ENCODE measurements around the gene EEA1.

EEA1 gene

GRCh38 chr12:92747151-92747550, 181.9 kb downstream of the EEA1 start:
- no peak for DNase-seq (ENCODE audit: low read depth)

- no peak for DNase-seq (ENCODE audit: low read depth)
These were observed 183.1 kb downstream of the EEA1 start for GRCh38 chr12:92745856-92746550.

DNA sequence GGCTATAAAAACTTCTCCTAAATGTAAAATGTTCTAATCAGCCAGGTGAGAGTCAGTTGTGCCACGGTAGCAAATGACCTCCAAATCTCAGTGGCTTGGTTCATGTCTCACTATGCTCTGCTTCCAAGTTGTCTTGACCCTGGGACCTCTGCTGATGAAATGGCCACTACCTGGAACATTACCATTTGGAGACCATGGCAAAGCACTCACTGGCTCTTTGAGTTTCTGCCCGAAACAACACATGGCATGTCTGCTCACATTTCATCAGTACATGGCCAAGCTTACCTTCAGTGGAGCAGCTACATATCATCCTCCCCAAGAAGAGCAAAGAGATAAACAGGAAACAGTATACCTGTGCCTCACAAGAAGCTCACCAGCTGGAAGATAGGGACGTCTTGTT, 186.1 kb downstream of the EEA1 start:
- DNase-seq (ENCODE audit: low read depth) = no peak

DNA sequence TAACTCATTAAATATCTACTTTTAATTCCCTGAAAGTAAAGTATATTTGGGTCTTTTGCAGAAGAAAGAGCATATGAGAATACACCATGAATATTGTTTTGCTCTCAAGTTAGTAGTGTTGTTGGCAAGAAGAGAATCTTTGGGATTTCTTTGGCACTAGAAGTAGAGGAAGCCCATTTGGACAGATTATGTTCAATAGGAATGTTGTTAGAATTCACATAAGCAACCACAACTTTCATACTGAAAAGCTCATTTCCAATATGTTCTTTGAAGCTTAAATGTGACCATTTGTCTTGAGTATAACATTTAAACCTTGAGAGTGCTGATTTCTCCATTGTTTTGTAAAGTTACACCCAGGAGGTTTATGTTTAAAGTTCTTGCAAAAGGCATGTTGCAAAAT, 188.7 kb downstream of the EEA1 start:
- no peak for DNase-seq (ENCODE audit: low read depth)

DNA sequence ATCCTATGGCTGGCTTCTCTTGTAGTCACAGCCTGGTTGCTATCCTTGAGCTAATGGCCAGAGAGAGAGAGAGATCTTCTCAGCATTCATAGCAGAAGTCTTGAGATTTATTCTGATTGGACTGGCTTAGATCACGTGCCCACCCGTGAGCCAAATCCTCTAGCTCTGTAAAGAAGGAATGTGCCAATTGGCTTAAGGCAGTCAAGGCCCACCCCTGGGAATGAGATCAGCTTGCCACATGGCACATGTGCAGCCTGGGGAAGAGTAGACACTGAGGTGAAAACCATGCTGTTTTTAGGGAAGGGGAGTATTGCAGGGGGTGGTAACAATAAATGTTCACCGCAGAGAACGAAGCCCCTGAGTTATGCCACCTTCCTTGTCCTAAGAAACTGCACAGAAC, 190.0 kb downstream of the EEA1 start:
- DNase-seq (ENCODE audit: low read depth) = no peak

- DNase-seq (ENCODE audit: low read depth) = no peak
These were observed 190.9 kb downstream of the EEA1 start for GRCh38 chr12:92737855-92738850.

DNA sequence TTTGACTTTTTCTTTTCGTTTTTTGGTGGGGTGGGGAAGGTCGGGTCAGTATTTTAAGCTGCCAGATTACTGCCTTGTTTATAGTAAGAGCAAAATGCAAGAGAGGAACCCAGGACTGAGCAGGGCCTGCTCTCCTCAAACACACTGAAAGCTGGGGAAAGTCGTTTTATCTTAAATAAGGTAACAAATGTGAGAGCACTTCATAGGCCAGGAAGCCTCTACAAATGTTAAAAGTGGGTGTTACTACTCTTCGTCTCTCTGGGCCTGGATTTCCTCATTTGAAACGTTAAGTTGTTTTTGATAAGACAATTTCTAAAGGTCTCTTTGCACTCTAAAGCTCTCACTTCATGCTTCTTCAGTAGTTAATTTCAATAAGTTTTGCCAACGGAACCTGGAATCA, 192.5 kb downstream of the EEA1 start:
- DNase-seq (ENCODE audit: low read depth) = no peak

GRCh38 chr12:92735131-92735721, 193.9 kb downstream of the EEA1 start:
- DNase-seq (ENCODE audit: low read depth) = no peak

- DNase-seq (ENCODE audit: low read depth) = no peak
These were observed 195.4 kb downstream of the EEA1 start for GRCh38 chr12:92733661-92734060.

- DNase-seq (ENCODE audit: low read depth) = no peak
These were observed 195.9 kb downstream of the EEA1 start for GRCh38 chr12:92733181-92733580.

- no peak for DNase-seq (ENCODE audit: low read depth)
These were observed 196.4 kb downstream of the EEA1 start for GRCh38 chr12:92732716-92733115.

DNA sequence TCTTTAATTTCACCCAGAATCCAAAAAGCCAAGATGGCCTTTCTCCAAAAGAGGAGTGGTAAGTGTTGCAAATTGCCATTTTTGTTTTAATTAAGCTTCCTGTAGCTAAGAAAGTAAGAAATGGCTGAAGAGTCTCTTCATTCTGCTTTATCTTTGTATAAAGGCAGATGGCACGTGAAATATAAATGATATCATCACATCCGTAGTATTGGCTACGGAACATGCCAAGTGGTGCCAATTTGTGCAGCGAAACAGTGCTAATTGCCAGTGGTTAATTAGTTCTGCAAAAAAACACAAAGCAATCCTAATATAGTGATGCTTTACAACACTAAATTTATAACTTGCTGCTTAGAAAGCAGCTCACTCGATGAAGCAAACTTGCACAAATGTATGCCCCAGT, 196.9 kb downstream of the EEA1 start:
- no peak for DNase-seq (ENCODE audit: low read depth)

DNA sequence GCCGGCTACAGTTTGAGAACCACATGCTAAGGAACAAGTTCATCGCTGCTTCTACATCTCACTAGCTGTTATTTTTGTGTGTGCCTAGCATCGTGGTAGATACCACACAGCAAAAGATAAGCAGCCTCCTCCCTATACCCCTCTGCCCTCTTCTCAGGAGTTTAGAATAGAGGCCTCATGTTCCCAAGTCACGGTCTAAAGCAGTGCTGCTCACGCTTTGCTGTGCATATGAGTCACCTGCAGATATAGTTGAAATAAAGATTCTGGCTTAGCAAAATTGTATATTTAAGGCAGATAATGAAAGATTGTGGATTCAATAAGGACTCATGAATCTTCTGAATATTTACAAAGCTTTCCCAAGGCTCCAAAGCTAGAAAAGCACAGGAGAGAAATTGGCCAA, 198.3 kb downstream of the EEA1 start:
- DNase-seq (ENCODE audit: low read depth) = no peak

GRCh38 chr12:92729773-92730305, 199.3 kb downstream of the EEA1 start:
- no peak for DNase-seq (ENCODE audit: low read depth)

- DNase-seq (ENCODE audit: low read depth) = no peak
These were observed 202.2 kb downstream of the EEA1 start for GRCh38 chr12:92726850-92727249.

- DNase-seq (ENCODE audit: low read depth) = no peak
These were observed 206.2 kb downstream of the EEA1 start for GRCh38 chr12:92722897-92723296.

DNA sequence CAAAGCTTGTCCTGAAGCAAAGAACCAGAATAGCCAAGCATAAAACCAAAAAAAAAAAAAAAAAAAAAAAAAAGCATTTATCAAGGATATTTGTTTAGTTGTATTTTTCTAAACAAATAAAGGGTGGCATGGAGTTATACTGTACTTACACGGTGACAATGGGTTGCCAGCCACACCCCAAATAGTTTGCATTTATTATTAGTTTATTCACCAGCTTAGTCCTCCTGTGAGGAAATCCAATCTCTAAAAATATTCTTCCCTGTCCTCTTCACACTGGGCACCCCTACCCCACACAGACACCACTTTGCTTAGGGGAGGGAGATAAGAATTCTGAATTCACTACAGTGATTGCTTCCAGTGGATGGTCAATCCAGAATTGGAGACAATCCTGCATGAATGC, 207.4 kb downstream of the EEA1 start:
- DNase-seq (ENCODE audit: low read depth) = no peak

GRCh38 chr12:92721130-92721529, 208.0 kb downstream of the EEA1 start:
- DNase-seq (ENCODE audit: low read depth) = no peak
